HG02798 (cell line): Measurements from ENCODE around the gene DCUN1D1.
"Not testable (repeated sequence)": the region's sequence is repeated elsewhere in the genome, so short reads cannot be mapped to it uniquely, and the experiment has no call there.

ENCODE experiments used
- ATAC-seq: cut with Tn5 transposase; IDR thresholded peaks from one replicate; pipeline ENCODE4 v1.9.1; 2021; ENCODE audit warnings: mild to moderate bottlenecking; ENCODE audit not compliant: unreplicated experiment, poor library complexity

The DCUN1D1 gene

DNA sequence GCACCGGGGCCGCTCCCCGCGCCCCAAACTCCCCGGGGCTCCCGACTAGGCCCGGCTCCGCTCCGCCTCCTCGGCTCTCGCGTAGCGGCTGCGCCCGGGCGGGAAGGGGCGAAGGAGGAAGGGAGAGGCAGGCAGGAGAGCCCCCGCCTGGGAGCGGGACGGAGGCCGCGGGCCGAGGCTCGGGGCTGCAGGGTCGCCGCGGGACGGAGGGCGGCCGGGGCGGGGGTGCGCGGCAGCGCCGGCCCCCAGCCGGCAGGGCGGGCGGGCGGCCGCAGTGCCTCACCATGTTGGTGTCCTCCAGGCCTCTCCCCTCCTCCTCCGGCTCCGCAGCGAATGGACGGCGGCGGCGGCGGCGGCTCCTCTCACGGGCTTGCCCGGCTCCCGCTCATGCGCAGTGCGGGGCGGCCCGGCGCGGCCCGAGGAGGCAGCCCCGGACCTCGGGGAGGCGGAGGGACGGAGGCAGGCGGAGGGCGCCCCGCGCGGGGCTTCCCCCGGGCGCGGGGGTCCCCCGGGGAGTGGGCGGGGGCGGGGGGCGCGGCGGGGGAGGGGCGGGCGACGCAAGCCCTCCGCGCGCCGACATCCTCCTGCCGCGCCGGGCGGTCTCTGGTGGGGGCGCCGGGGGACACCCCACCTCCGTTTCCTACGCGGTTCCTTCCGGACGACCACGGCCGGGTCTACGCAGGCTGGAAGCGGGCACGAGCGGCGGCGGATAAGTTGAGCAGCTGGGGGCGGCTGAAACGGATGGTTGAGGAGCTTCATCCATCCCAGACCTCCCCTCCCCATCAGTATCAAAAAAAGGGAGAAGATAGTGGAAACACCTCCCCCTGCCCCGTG lies at the start of gene DCUN1D1:
Gene DCUN1D1, minus strand, starts transcription at position 335 of the 834 bp plus-strand sequence. Its CDS starts 49 bp downstream, at position 286.
- peak; percentile 94 for ATAC-seq

DNA sequence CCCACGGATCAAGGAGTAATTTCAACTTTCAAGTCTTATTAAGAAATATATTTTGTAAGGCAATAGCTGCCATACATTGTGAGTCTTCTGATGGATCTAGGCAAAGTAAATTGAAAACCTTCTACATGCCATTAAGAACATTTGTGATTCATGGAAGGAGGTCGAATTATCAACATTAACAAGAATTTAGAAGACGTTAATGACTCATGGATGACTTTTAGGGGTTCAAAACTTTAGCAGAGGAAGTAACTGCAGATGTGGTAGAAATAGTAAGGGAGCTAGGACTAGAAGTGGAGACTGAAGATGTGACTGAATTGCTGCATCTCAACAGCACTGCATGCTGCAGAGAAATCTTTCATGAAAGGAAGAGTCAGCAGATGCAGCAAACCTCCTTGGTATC lies 48.1 kb upstream of the DCUN1D1 start:
- no peak for ATAC-seq

- ATAC-seq: no peak
Observed at GRCh38 chr3:183027276-183027675, 46.9 kb upstream of the DCUN1D1 start.

GRCh38 chr3:183022936-183023516 lies 42.7 kb upstream of the DCUN1D1 start:
- ATAC-seq: no peak

DNA sequence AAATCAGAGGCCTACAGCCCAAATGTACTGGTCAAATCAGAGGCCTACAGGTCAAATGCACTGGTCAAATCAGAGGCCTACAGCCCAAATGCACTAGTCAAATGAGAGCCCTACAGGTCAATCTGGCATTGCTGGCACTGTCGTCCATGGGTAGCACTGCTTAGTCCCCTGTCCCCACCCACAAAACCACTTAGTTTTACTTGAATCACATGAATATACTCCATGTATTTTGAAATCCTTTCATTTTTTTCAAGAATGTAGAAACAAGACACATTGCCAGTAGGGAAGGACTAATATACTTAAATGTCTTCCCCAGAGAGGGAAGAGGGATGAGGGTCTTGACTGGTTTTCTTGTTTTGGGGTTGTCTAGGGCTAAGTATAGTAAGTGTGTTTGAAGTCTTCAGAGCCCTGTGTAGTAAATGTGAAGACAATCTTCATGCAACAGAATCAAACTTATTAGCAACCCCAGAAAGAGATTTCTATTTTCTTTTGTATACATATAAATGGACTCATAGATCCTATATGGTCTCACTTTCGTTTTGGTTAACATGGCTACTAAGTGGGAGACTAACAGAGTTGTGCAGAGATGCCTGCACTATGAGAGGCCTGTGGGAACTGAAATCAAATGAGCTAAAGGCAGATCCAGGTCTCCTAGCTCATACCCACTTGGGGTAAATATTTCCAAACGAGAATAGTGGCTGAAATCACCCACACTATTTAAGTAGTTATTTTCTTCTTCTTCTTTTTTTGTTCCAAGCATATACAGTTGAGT lies 38.3 kb upstream of the DCUN1D1 start:
- no peak for ATAC-seq

- no peak for ATAC-seq
Observed at GRCh38 chr3:183015185-183015584, 34.8 kb upstream of the DCUN1D1 start.

DNA sequence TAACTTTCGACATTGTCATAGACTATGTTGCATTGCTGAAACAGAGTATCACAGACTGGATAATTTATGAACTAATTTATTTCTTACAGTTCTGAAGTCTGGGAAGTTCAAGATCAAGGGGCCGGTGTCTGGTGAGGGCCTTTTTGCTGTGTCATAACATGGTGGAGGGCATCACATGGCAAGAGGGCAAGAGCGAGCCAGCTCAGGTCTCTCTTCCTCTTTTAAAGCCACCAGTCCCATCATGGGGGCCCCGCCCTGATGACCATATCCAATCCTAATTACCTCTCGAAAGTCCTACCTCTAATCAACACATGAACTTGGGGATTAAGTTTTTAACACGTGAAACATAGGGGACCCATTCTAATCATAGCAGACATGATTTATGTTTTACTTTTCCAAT lies 33.5 kb upstream of the DCUN1D1 start:
- ATAC-seq: no peak

DNA sequence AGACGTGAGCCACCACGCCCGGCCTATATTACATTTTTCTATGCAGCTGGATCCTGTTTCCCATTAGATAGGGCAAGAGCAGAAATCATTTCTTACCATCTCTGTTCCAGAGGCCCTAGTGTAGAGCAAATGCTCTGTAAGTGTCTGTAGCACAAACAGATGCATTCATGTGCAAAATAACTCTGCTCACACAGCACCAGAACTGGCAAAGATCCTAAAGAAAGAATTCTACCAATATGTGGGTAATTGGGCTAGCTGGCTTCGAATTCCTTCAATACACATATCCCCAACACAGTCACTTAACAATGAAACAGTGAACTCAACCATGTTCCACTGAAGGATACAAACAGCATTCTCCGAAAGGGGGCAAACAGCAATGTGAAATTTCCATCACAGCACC lies 32.7 kb upstream of the DCUN1D1 start:
- ATAC-seq: no peak

- no peak for ATAC-seq
Observed at GRCh38 chr3:183008800-183009199, 28.5 kb upstream of the DCUN1D1 start.

DNA sequence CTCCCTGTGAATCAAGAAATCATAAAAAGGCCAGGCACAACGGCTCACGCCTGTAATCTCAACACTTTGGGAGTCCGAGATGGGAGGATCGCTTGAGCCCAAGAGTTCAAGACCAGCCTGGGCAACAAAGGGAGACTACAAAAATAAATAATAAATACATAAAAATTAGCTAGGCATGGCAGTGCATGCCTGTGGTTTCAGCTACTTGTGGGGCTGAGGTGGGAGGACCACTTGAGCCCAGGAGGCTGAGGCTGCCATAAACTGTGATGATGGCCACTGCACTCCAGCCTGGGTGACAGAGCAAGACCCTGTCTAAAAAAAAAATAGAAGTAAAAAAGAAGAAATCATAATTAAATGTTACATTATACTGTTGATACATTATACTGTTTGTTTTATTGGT lies 28.0 kb upstream of the DCUN1D1 start:
- no peak for ATAC-seq

DNA sequence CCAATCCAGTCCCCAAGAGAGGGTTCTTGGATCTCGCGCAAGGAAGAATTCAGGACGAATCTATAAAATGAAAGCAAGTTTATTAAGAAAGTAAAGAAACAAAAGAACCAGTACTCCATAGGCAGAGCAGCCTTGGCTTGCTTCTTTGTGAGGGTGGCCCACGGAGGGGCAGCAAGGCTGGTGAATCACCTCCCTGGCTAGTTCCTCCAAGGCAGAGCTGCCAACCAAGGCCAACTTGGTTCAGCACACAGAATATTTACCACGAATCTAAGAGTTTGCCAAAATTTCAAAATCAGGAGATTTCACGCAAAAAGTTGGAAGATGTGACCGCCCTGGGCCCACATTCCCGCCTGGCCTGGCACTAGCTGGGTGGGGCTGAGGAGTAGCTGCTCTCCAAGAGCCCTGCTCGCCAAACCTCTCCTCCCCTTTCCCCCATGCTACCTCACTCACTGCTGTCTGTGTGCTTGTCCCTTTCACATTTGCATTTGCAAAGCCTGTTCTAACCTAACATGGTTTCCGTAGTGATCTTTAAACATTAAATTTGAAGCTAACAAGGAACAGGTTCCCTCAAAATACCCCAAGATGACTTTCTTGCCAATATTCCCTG lies 26.2 kb upstream of the DCUN1D1 start:
- no peak for ATAC-seq

GRCh38 chr3:182999767-183000166 lies 19.4 kb upstream of the DCUN1D1 start:
- ATAC-seq: no peak

GRCh38 chr3:182993486-182994201 lies 13.3 kb upstream of the DCUN1D1 start:
- not testable (repeated sequence) for ATAC-seq

- no peak for ATAC-seq
Observed at GRCh38 chr3:182989566-182989965, 9.2 kb upstream of the DCUN1D1 start.

DNA sequence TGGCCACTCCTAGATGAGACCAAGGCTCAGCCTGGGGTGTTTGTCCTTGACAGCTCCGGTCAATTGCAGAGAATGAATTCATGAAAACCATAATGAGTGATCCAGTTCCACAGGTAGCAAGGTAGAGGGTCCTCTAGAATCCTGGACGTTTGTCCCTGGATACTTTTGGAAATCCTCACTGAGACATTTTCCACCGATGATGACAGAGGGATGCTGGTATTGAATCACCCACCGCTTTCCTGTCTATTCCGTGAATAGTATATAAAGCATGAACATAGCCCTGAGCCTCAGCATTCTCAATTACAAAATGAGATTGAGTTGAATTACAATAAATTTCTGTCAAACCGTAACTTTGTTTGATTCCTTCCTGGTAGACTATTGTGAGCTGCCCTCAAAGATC lies 5.7 kb upstream of the DCUN1D1 start:
- ATAC-seq: no peak

- no peak for ATAC-seq
Observed at GRCh38 chr3:182983876-182984275, 3.5 kb upstream of the DCUN1D1 start.

DNA sequence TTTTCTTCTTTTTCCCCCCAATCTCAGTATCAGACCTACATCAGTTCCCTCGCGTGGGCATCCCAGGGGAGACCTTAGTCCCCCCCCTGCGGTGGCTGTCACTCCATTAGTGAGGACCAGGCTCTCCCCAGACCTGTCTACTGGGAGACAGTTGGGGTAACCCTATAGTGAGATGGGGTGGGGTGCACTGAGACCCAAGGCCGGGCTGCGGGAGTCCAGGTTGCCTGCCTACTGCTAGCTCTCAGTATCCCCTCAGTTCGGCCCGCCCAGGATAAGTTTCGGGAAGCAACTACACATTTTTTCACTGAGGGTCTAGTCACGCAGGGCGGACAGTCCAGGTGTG lies 671 bp upstream of the DCUN1D1 start:
- ATAC-seq: no peak

GRCh38 chr3:182979674-182980191 lies 605 bp downstream of the DCUN1D1 start:
- ATAC-seq: no peak

DNA sequence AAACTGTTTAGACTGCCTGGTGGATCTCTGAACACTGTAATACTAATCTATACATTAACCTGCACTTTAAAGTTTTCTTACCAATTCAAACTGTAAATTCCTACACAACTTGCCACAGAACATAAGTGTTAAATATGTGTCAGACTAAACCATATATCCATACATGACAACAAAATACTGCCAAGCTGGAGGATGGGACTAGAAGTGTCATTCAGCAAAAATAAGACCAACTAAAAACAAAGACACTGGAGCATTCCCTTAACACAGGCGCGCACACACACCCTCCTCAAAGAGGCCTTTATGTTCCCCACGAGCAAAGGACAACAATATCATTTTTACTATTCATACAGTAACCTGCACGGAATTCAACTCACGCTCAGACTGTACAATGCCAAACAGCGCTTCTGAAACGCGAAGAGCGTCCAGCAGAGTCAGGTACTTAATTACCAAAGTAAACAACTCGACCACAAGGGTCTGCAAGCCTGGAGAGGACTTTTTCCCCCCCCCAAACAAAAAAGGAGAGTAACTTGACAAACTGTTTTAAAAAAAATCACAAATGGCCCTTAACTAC lies 1.1 kb downstream of the DCUN1D1 start:
- no peak for ATAC-seq

- ATAC-seq: no peak
Observed at GRCh38 chr3:182978387-182978786, 2.0 kb downstream of the DCUN1D1 start.
